HT1080 (cell line): ENCODE data around the gene HSPA13. TPM values are rescaled to one million over a fixed set of nuclear protein-coding genes. Genes with fewer than 3 reads are reported as not detected.
"Not testable (repeated sequence)": the region's sequence is repeated elsewhere in the genome, so short reads cannot be mapped to it uniquely, and the experiment has no call there.

Experiments used
- DNase-seq: peaks from one replicate; pipeline ENCODE4 v3.0.0-alpha.2; 2015; ENCODE audit warnings: low read depth
- polyA plus RNA-seq, 2 experiments: library from polyadenylated mRNA; depleted of rRNA; stranded (reverse); fragments of >200 nt; gene quantifications; 2 replicates each; pipeline ENCODE4 v1.2.3, GENCODE V29; 2015
- total RNA-seq: library from RNA; depleted of rRNA; stranded (reverse); fragments of >200 nt; shearing (Covaris generic); gene quantifications from 2 replicates; pipeline ENCODE4 v1.2.3, GENCODE V29; 2014; rRNA removed

The HSPA13 gene, protein sequence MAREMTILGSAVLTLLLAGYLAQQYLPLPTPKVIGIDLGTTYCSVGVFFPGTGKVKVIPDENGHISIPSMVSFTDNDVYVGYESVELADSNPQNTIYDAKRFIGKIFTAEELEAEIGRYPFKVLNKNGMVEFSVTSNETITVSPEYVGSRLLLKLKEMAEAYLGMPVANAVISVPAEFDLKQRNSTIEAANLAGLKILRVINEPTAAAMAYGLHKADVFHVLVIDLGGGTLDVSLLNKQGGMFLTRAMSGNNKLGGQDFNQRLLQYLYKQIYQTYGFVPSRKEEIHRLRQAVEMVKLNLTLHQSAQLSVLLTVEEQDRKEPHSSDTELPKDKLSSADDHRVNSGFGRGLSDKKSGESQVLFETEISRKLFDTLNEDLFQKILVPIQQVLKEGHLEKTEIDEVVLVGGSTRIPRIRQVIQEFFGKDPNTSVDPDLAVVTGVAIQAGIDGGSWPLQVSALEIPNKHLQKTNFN
- 25.8 and 30.1 TPM in 2 replicates for total RNA-seq
- 53.5 and 64.7 TPM in 2 replicates for polyA plus RNA-seq (2015; cell fraction: cytosol; rRNA removed)
- 118 and 140 TPM in 2 replicates for polyA plus RNA-seq (2015; cell fraction: nucleus; rRNA removed)

DNA sequence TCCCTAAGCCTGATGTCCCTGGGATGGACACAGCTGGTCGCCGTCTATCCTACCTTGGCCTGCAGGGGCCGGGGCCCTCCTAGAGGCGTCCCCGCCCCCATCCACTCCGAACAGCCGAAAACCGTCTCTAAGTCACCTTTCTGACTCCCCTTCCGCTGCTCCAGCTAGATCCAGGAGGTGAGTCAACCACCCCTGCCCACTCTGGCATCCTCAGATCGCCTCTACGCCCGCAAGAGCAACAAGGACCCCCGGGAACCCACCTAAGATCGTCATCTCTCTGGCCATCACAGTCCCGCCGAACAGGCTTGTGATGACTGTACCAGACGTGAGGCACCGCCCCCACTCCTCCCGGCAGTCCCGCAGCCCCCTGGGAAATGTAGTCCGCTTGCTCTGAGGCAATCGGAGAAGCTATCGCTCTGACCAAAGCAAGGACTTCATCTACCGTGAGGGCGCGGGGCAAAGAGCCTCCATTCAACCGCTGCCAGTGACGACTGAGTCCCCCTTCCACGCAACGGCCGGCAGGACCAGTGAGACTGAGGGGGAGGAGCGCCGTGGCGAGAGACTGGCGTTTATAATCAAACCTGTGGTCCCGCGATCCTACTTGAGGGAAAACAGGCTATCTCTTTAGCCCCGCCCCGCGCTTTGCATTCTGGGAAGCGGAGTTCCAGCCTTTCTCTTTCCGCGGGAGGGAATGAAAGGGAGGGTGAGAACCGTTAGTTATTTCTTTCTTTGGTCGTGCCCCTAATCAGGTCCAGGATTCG lies at the start of gene HSPA13:
Gene HSPA13, minus strand, starts transcription at position 312 of the 761 bp plus-strand sequence. Its CDS starts 27 bp downstream, at position 285.
- peak; percentile 99 for DNase-seq

DNA sequence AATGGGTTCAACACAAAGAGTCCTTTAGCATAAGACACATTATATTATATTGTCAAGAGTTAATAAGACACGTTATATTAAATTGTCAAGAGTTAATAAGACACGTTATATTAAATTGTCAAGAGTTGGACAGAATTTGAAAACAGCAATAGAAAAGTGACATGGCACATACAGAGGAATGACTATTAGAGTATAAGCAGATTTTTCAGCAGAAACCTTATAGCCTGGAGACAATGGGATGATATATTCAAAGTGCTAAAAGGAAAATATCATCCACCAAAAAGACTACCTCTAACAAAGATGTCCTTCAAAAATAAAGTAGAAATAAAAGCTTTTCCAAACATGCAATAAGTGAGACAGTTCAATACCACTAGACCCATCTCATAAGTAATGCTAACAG lies 36.0 kb upstream of the HSPA13 start:
- no peak for DNase-seq

DNA sequence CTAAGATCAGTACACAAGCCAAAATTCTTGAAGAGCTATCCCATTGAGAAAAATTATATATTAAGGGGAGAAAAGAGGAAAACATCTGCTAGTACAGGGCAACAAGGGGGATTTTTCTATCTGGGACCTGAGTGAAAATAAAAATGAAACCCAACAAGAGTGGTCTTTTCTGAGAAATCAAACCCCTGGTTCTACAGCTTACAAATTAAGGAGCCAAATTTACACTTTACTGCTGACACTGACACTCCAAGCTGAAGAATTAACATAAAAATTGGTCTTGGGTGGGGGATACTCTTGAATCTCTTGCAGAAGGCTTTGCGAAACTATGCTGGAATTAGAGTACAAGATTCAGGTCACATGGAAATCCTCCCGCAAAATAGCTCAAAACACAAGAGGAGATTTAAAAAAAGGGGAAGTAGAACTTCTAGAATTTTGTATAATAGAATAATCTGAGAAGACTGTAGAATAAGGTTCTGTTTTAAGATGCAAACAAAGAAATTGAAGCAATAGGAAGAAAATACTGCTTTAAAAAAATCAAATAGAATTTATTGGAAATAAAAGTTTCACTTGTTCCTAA lies 32.1 kb upstream of the HSPA13 start:
- DNase-seq: no peak

DNA sequence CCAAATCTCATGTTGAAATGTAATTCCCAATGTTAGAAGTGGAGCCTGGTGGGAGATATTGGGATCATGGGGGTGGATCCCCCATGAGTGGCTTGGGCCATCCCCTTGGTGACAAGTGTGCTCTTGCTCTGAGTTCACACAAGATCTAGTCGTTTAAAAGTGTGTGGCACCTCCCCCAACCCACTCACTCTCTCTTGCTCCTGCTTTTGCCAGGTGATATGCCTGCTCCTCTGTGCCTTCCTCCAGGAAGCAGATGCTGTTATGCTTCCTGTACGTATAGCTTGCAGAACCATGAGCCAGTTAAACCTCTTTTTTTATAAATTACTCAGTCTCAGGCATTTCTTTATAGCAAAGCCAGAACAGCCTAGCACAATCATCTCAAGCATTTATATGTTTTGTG lies 23.0 kb upstream of the HSPA13 start:
- DNase-seq: no peak

DNA sequence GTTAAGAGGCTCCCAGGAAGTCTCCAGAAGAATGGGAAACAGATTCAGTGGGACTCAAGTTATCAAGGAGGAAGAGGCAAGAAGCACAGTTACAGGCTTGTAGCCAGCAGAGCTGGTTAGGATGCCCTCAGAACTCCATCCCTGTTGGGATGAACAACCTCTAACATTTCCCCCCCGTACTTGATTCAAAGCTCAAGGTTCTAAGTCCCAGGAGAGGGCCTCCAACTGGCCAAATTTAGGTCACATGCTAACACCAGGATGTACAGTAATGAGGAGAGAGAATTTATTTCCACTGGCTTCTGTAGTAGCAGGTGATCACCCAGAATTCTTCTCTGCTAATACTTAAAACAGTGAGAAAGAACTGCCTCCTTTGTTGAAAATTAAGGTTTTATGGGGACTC lies 22.3 kb upstream of the HSPA13 start:
- DNase-seq: no peak

DNA sequence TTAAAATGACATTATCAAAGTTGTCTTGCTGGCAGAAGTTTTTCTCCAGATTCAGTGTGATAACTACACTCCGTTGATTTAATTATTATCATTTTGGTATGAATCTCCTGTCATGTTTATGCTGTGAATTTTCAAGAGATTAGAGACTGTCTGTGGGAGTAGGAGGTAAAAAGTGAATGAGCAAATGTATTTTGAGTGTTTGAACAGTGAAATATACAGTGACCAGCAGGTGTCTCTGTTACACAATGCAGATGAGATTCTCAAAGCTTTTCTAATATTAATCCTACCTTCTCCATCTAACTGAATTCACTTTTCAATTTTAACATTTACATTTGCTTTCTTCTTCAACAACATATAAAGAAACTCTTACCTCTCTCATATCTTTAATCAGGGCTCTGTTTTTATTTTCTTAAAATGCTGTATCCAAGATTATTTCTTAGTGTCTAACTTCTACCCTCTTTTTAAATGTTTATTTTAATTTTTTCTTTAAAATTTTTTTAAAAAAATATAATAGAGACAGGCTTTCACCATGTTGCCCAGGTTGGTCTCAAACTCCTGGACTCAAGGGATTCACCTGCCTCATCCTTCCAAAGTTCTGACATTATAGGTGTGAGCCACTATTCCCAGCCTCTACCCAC lies 20.9 kb upstream of the HSPA13 start:
- DNase-seq: peak; percentile 5

DNA sequence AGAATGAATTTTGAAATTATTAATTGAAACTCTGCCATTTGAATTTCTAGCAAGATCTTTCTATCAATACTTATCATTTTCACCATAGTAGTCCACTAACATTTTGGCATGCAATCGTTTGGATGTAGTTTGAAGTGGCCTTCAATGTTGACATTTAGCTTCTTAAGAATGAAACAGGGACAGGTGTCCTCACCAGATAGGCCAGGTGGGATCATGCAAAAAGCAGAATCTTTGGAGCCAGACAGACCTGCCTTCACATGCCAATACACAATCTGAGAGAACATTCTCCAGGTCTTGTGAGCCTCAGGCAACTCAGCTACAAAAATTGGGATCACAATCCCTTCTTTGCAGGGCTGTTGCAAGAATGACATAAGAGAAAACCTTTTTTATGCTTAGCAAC lies 18.3 kb upstream of the HSPA13 start:
- DNase-seq: no peak

DNA sequence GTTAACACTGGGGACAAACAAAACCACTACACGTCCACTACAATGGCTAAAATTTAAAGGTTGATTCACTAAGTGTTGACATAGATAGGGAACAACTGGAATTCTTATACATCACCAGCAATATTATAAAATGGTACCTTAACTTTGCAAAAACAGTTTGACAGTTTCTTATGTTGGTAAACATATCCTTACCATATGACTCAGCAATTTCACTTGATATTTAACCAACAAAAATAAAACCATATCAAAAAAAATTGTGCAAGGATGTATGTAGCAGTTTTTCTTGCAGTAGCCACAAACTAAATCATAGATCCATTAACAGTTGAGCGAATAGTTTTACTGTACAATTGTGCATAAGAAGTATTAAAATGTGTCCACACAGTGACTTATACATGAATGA lies 5.3 kb upstream of the HSPA13 start:
- DNase-seq: no peak

DNA sequence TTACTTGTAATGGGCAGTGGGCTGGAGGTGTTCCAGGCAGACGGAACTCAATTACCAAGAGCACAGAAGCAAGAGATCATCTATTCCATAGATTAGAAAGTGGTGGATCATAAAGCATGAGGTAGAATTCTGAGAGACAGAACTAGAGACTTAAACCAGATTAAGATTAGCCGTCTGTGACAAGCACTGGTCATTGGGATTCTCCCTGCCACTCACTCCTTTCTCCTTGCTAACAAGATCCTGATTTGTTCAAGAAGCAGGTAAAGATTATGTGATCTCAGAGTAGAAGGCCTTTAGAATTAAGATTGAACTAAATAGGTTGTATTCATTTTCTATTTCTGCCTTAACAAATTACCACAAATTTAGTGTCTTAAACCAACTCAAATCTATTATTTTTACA lies 1.5 kb upstream of the HSPA13 start:
- no peak for DNase-seq

DNA sequence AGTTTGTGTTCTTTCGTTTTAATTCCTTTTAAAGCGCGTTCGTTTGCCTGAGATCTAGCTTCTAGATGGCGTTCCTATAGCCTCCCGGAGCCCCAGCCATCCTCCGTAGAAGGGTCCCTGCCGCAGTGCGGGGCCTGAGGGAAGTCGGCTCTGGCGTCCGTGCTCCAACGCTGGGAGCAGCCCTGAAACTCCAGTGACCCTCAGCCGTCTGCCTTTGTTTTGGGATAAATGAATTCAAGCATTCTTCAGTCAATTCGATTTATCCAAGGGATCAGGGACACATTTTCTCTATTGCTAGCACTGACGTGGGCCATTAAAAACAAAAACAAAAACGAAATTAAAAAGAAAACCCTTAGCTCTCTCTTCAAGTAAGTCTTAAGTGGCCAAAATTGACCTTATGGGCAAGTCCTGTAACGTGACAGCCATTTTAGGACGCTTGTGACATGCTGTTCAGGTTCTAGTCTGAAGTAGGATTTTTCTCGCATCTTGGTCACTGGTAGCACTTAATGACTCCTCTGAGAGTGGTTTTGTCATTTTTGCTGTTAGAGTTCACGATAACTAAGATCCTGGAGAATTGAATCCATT lies 742 bp upstream of the HSPA13 start:
- no peak for DNase-seq

DNA sequence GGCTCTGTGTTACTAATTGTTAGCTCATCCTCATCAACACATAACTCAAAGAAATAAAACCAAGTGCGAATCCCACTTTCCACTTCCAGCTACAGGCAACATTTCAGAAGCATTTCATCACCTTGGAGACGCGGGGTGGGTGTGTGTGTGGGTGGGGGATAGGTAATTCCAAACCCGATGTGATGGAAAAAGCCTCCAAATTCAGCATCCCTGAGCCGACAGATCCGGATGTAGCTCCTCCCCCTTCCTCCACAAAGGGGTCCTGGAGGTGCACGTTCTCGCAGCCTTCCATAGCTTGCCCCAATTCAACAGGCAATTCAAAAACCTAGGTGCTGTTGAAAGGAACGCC lies 486 bp downstream of the HSPA13 start:
- DNase-seq: no peak

DNA sequence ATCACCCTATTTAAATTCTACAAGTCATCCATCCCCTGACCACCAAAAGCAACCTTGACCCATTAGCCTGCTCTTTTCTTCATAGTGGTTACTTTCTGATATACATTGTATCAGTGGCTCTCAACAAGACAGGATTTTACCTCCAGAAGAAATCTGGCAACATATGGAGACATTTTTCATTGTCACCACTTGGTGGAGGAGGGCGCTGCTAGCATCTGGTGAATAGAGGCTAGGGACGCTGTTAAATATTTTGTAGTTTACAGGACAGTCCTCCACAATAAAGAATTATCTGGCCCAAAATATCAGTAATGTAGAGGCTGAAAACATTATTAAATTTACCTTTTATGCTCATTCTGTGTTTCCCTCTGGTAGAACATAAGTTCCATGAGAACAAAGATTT lies 6.1 kb downstream of the HSPA13 start:
- no peak for DNase-seq

DNA sequence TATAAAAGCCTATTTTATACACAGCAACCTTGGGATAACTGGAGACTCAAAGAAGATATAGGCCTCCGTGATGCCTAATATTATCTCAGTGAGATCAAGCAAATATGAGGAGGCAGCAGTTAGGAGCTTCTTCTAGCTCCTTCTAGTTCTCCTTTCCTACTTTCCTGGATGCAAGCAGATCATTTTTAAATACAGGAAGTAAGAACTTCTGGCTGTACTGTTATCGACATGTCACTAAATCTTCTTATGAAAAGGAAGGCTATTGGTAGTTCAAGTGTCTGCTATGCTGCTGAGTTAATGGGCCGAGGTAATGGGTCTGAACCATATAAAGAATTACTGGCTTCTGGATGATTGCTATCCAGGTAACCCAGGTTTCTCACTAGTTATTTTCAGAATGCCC lies 15.9 kb downstream of the HSPA13 start:
- no peak for DNase-seq

DNA sequence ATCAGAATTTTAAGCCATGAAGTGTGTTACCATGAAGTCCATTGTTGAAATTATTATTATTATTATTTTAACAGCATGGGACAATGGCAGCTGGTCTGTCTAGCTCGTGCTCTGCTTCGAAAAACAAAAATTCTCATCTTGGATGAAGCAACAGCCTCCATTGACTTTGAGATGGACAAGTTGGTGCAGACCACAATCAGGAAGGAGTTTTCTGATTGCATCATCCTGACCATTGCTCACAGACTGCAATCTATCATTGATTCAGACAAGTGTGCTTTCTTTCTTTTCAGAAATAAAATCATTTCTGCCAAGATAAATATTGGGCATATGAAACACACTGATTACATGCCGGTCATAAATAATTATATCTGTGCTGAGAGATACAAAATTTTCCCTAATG lies 21.0 kb downstream of the HSPA13 start:
- no peak for DNase-seq

DNA sequence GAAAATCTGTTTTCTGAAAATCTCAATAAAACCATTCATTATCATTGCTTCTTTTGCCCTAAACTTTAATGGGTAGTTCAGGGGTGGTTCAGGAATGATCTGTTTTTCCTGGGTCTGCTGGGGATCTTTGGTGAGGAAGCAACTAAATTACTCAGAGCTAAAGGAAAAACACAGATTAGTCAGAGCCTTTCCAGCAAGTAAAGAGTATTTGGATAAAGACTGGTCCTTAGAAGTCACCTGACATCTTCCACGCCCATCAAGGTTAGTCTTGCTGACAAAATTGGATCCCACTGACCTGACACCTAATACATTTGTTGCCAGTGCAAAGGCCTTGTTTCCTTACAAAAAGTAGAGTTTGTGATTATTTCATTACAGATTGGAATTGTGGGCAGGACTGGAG lies 24.2 kb downstream of the HSPA13 start:
- peak; percentile 47 for DNase-seq

DNA sequence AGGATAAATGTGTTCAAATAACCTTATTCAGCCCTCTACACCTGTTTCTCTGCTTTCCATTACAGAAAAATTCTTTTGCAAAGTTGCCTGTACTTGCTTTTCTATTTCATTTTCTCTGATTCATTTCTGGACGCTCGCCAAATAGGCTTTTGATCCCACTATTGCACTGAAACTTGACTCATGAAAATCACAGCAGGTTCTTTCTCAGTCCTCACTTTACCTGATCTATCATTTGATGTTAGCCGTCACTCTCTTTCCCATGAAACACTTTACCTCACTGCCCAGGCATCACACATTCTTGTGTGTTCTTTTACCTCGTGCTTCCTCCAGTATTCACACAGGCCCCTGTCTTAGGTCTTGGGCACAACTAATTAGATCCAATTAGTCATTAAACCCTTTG lies 26.2 kb downstream of the HSPA13 start:
- DNase-seq: no peak

DNA sequence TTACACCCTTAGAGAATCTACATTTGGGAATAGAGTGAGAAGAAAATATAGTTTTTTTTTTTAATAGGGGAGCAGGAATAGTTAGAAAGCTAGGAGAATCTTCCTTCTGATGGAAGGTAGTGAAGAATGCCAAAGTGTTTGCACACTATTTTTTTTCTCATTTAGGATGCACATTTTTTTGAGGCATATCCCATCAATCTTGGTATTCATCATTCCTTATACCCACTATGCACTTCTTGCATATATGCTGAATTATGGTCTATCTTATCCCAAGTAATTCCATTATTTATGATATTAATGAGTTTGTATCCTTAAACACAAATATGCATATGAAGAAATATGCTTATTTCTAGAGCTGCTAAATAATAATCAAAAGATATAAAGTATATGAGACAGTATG lies 28.4 kb downstream of the HSPA13 start:
- DNase-seq: no peak

DNA sequence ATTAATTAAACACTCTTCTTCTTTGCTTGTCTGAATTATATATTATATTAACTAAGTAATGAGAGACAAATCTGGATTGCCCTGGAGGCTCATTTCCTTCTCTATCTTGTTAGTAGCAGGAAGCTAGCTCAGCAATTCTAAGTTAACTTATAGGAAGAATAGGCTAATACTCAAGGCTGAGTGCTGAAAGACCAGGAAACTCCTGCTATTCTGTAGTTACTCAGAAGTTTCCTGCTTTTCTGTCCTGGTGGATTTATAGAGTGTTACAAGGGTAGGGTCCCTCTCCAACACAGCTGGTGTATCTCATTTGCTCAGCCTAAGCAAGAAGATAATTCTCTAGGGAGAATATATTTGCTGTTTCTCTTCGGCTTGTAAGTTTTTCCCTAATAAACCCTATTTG lies 29.2 kb downstream of the HSPA13 start:
- no peak for DNase-seq

DNA sequence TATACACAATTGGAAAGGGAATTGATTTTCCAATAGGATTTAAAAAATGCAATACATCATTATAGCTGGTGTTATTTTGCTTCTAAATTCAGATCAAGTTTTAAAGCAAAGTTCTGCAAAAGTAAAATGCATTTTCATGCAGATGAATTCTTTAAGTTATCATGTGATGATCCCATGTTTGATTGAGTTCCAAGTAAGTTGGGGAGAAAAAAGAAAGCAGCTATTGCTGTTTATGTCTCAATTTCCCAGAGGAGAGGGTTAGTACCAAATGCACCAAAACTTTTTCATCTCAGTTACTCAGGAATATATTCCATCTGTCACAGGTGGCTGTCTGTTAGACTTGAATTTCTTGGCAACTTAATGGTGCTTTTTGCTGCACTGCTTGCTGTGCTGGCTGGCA lies 29.7 kb downstream of the HSPA13 start:
- no peak for DNase-seq

DNA sequence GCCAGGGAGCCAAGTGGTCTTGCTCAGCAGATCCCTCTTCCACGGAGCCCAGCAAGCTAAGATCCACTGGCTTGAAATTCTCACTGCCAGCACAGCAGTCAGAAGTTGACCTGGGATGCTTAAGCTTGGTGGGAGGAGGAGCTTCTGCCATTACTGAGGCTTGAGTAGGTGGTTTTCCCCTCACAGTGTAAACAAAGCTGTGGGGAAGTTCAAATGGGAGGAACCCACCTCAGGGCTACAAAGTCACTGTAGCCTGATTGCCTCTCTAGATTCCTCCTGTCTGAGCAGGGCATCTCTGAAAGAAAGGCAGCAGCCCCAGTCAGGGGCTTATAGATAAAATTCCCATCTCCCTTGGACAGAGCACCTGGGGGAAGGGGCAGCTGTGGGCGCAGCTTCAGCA lies 55.6 kb downstream of the HSPA13 start:
- DNase-seq: not testable (repeated sequence)

DNA sequence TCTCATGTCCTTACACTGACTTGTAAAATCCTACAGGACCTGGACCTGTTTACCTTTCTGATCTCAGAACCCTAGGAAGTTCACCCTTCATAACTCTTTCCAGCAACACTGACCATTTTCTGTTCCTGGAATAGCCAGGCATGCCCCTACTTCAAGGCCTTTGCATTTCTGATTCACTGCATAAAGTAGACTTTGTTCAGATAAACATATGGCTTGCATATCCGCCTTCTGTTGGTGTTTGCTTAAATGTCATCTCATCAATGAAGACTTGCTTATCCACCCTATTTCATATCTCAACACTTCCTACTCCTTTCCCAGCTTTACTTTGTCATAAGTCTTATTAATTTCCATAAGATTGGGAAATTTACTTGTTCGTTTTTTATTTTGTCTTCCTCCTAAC lies 57.4 kb downstream of the HSPA13 start:
- no peak for DNase-seq
